GM10248 (cell line): ENCODE measurements around the gene ASAP2.

Experiments
- CTCF ChIA-PET: fragments of 300-600 bp; sonication (Branson Sonifier 250); formaldehyde crosslinking; extraction: SDS; loops from one replicate; lab custom pipeline; 2021; ENCODE audit warnings: antibody characterized with exemption; lab: Yijun Ruan, JAX
- POLR2A ChIA-PET: fragments of 350-650 bp; sonication (Branson Sonifier 250); formaldehyde crosslinking; extraction: SDS; loops from one replicate; lab custom pipeline; 2020; ENCODE audit warnings: antibody characterized with exemption; lab: Yijun Ruan, JAX
- DNase-seq: peaks from one replicate; pipeline ENCODE4 v3.0.0; 2012; ENCODE audit errors: extremely low spot score
- CTCF ChIP-seq: IDR thresholded peaks from 2 replicates; pipeline ENCODE4 v1.5.1; 2012; ENCODE audit warnings: mild to moderate bottlenecking, low read depth; ENCODE audit errors: extremely low read depth, missing control alignments, control extremely low read depth

Gene ASAP2

GRCh38 chr2:9299161-9300100 lies 92.8 kb downstream of the ASAP2 start:
- TF ChIP-seq CTCF, result no peak
- DNase-seq, result no peak
- CTCF ChIA-PET, result no interaction called here
- POLR2A ChIA-PET, result no interaction called here

DNA sequence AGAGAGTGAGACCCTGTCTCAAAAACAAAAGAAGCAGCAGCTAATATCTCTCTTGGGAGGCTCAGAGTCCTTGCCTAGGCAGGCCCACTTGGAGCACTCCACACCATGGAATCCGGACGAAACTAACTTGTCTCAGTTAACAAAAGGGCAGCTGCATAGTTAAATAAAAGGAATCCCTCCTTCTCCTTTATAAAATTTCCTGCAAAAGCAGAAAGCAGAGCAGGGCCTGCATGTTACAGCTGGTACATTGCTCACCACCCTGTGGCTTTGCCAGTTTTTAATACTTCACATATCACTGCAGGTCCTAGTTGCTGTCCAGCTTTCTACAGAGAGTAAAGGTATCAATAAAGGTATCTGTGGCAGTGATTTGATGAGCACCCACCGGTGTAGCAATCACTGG lies 93.6 kb downstream of the ASAP2 start:
- POLR2A ChIA-PET, result no interaction called here
- no peak for TF ChIP-seq CTCF
- CTCF ChIA-PET, result interaction anchor here (1.0 kb wide), 1 partner anchor 15 kb away, joined by 3 read pairs; no protein-coding TSS in a partner anchor
- DNase-seq, result no peak

- POLR2A ChIA-PET, result no interaction called here
- no peak for TF ChIP-seq CTCF
- no peak for DNase-seq
- CTCF ChIA-PET, result interaction anchor here (1.0 kb wide), 1 partner anchor 15 kb away, joined by 3 read pairs; no protein-coding TSS in a partner anchor
These were observed 94.3 kb downstream of the ASAP2 start for GRCh38 chr2:9300829-9301453.

GRCh38 chr2:9302755-9303154 lies 96.1 kb downstream of the ASAP2 start:
- no peak for TF ChIP-seq CTCF
- CTCF ChIA-PET, result no interaction called here
- no peak for DNase-seq
- POLR2A ChIA-PET, result no interaction called here

GRCh38 chr2:9303528-9304225 lies 97.1 kb downstream of the ASAP2 start:
- ChIA-PET POLR2A (no interaction called here), CTCF (no interaction called here)
- no peak for TF ChIP-seq CTCF
- DNase-seq, result no peak

GRCh38 chr2:9306911-9307310 lies 100.3 kb downstream of the ASAP2 start:
- TF ChIP-seq CTCF, result no peak
- DNase-seq, result no peak
- ChIA-PET CTCF (interaction anchor here (1.3 kb wide), 1 partner anchor 22 kb away, joined by 4 read pairs; no protein-coding TSS in a partner anchor), POLR2A (no interaction called here)
